ENCODE results near the gene EIF2B5. TPM values are rescaled to one million over a fixed set of nuclear protein-coding genes. Genes with fewer than 3 reads are reported as not detected.

EIF2B5 gene
- total and polyA plus RNA-seq, 9 of the 15 experiments (the other 6 are each of a cell fraction or from before 2014, with no cell fraction given) = 19.1 to 92.4 (median 74.0) TPM

DNA sequence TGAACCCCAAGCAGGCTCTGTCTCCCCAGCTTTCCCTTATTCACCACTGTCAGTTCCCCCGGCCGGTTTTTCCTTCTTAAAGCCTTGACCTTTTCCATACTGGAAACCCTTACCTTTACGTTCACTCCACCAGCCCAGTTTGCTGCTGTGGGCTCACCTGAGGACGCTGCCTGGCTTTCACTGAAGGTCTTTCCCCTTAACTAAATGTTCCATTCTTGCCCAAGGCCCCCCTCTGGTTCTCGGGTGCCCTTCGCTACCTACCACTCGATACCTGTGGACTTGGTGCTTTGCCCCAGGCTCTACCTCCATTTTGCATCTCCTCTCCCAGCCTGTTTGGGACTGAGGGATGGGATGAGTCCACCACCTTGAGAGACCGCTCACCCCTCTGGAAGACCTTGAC lies 40.3 kb downstream of the EIF2B5 start:
- Histone ChIP-seq H3K4me2 (ENCODE audit: insufficient read depth, low read length) (peak overlapping the region; percentile 89), H3K9ac (ENCODE audit: insufficient read depth in 1 of 2, low read depth in 2 of 2, low read length in 2 of 2) (peak overlapping the region; percentile 91 to 100), H3K4me1 (replicated peaks in 1 of 2; ENCODE audit: control insufficient read depth in 2 of 2, insufficient read depth in 2 of 2, low read length in 2 of 2) (peaks cover 44 to 50% of the 10 kb centered on the region in 2 experiments; a peak in 4 of 5 replicates), H3K9me1 (ENCODE audit: control insufficient read depth, insufficient read depth, low read length) (no peaks in the 10 kb centered on the region), H4K20me1 (replicated peaks; ENCODE audit: control insufficient read depth, insufficient read depth, low read length) (peaks cover 17% of the 10 kb centered on the region), H3K79me2 (ENCODE audit: control insufficient read depth, insufficient read depth, low read length) (peaks cover 46% of the 10 kb centered on the region), H3K4me3 (peak overlapping the region; percentile 81), H3K27ac (ENCODE audit: extremely low read depth, low read depth, low read length) (peak overlapping the region; percentile 82), H3K36me3 (ENCODE audit: control insufficient read depth, insufficient read depth, low read length) (peaks cover 69% of the 10 kb centered on the region), H2AFZ (ENCODE audit: low read depth, low read length) (no peak overlapping the region), H3K27me3 (ENCODE audit: control insufficient read depth in 2 of 2, insufficient read depth in 2 of 2, low read length in 2 of 2) (no peaks in the 10 kb centered on the region), H3K9me3 (replicated peaks; ENCODE audit: control insufficient read depth, insufficient read depth, low read depth, low read length) (no peaks in the 10 kb centered on the region)
- POLR2A ChIA-PET = interaction anchor here (0.5 to 2.7 kb wide), 3 partner anchors 8 to 13 kb away, joined by 3 to 20 read pairs (median 14); partner anchors contain the start of gene ABCF3
- TF ChIP-seq, protein P1, sequence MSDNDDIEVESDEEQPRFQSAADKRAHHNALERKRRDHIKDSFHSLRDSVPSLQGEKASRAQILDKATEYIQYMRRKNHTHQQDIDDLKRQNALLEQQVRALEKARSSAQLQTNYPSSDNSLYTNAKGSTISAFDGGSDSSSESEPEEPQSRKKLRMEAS (CRISPR knock-in tag; IDR thresholded peaks at IDR 0.05) = 0 out of 2 replicates have a peak, but pooled peaks have one; percentile 5
- TF ChIP-seq MYNN (IDR thresholded peaks at IDR 0.05) = no peak
- TF ChIP-seq MYNN (CRISPR knock-in tag; IDR thresholded peaks at IDR 0.05) = no peak
- TF ChIP-seq ZNF785 (CRISPR knock-in tag; IDR thresholded peaks at IDR 0.05) = no peak
- TF ChIP-seq, protein P2, sequence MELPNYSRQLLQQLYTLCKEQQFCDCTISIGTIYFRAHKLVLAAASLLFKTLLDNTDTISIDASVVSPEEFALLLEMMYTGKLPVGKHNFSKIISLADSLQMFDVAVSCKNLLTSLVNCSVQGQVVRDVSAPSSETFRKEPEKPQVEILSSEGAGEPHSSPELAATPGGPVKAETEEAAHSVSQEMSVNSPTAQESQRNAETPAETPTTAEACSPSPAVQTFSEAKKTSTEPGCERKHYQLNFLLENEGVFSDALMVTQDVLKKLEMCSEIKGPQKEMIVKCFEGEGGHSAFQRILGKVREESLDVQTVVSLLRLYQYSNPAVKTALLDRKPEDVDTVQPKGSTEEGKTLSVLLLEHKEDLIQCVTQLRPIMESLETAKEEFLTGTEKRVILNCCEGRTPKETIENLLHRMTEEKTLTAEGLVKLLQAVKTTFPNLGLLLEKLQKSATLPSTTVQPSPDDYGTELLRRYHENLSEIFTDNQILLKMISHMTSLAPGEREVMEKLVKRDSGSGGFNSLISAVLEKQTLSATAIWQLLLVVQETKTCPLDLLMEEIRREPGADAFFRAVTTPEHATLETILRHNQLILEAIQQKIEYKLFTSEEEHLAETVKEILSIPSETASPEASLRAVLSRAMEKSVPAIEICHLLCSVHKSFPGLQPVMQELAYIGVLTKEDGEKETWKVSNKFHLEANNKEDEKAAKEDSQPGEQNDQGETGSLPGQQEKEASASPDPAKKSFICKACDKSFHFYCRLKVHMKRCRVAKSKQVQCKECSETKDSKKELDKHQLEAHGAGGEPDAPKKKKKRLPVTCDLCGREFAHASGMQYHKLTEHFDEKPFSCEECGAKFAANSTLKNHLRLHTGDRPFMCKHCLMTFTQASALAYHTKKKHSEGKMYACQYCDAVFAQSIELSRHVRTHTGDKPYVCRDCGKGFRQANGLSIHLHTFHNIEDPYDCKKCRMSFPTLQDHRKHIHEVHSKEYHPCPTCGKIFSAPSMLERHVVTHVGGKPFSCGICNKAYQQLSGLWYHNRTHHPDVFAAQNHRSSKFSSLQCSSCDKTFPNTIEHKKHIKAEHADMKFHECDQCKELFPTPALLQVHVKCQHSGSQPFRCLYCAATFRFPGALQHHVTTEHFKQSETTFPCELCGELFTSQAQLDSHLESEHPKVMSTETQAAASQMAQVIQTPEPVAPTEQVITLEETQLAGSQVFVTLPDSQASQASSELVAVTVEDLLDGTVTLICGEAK (IDR thresholded peaks at IDR 0.05) = 0 out of 2 replicates have a peak, but pooled peaks have one; percentile 6
- TF ChIP-seq, protein P2 (CRISPR knock-in tag; IDR thresholded peaks at IDR 0.05) = no peak
- TF ChIP-seq, protein P3, sequence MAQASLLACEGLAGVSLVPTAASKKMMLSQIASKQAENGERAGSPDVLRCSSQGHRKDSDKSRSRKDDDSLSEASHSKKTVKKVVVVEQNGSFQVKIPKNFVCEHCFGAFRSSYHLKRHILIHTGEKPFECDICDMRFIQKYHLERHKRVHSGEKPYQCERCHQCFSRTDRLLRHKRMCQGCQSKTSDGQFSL (CRISPR knock-in tag; IDR thresholded peaks at IDR 0.05) = 0 out of 2 replicates have a peak, but pooled peaks have one; percentile 15
- TF ChIP-seq, protein P3 (tag; IDR thresholded peaks at IDR 0.05) = no peak
- TF ChIP-seq, protein P4, sequence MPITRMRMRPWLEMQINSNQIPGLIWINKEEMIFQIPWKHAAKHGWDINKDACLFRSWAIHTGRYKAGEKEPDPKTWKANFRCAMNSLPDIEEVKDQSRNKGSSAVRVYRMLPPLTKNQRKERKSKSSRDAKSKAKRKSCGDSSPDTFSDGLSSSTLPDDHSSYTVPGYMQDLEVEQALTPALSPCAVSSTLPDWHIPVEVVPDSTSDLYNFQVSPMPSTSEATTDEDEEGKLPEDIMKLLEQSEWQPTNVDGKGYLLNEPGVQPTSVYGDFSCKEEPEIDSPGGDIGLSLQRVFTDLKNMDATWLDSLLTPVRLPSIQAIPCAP (CRISPR knock-in tag; IDR thresholded peaks at IDR 0.05; ENCODE audit: borderline replicate concordance) = 0 out of 2 replicates have a peak, but pooled peaks have one; percentile 7
- ATAC-seq = no peak
- in situ Hi-C loops (cut with MboI) (no loop called here), intact Hi-C loops (cut with micrococcal nuclease) (loop anchor here (2.0 kb wide), 1 partner anchor 21 kb away; the partner anchor contains the start of gene DVL3)
- CTCF ChIA-PET (ENCODE audit: low intra/inter-chr PET ratio) = interaction anchor here (1.0 kb wide), 1 partner anchor 29 kb away, joined by 3 read pairs; no protein-coding TSS in a partner anchor
- WGBS (ENCODE audit: insufficient coverage, low coverage, missing lambda C conversion rate) = under 1% methylated on average over 8 of the region's 8 CpGs
- BruUV-seq (replicated peaks) = no TSS peak
- no peak for FAIRE-seq
- no peak for DNase-seq (ENCODE audit: extremely low read depth in 1 of 4, low spot score in 3 of 4)
